ENCODE results near the gene ASH1L.
"Not testable (repeated sequence)": the region's sequence is repeated elsewhere in the genome, so short reads cannot be mapped to it uniquely, and the experiment has no call there.

The ASH1L gene

DNA sequence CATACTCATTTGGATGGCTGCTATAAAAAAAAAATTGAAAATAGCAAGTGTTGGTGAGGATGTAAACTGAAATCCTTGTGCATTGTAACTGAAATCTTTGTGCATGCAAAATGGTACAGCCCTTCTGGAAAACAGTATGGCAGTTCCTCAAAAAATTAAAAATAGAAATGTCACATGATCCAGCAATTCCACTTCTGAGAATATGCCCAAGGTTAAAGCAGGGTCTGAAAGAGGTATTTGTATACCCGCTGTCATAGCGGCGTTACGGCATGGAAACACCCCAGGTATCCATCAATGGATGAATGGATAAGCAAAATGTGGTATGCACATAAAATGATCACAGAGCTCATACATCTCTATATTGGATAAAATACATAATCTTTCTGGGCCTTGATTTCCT, 125.2 kb downstream of the ASH1L start:
- no peak for DNase-seq

DNA sequence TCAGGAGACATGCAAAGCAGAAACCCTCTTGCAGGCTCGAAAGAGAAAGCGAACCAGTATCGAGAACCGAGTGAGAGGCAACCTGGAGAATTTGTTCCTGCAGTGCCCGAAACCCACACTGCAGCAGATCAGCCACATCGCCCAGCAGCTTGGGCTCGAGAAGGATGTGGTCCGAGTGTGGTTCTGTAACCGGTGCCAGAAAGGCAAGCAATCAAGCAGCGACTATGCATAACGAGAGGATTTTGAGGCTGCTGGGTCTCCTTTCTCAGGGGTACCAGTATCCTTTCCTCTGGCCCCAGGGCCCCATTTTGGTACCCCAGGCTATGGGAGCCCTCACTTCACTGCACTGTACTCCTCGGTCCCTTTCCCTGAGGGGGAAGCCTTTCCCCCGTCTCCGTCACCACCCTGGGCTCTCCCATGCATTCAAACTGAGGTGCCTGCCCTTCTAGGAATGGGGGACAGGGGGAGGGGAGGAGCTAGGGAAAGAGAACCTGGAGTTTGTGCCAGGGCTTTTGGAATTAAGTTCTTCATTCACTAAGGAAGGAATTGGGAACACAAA, 128.7 kb downstream of the ASH1L start:
- DNase-seq, result not testable (repeated sequence)

DNA sequence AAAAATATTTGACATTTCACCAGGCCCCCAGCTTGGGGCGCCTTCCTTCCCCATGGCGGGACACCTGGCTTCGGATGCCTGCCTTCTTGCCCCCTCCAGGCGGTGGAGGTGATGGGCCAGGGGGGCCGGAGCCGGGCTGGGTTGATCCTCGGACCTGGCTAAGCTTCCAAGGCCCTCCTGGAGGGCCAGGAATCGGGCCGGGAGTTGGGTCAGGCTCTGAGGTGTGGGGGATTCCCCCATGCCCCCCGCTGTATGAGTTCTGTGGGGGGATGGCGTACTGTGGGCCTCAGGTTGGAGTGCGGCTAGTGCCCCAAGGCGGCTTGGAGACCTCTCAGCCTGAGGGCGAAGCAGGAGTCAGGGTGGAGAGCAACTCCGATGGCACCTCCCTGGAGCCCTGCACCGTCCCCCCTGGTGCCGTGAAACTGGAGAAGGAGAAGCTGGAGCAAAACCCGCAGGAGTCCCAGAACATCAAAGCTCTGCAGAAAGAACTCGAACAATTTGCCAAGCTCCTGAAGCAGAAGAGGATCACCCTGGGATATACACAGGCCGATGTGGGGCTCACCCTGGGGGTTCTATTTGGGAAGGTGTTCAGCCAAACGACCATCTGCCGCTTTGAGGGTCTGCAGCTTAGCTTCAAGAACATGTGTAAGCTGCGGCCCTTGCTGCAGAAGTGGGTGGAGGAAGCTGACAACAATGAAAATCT, 129.3 kb downstream of the ASH1L start:
- not testable (repeated sequence) for DNase-seq

DNA sequence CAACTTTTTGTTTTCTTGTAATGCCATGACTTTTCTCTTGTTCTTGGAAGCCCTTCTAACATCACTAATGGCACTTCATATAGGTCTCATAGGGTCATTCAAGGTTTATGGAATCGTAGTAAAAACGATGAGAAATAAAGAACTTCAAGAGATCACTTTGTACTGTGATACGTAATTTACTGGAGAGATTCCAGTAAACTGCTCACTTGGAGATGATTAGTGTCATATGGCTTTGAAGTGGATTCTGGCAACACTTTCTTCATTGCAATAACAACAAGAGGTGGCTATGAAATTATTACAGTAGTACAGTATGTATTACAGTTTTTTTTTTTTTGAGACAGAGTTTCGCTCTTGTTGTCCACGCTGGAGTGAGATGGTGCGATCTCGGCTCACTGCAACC, 138.5 kb downstream of the ASH1L start:
- DNase-seq, result no peak

DNA sequence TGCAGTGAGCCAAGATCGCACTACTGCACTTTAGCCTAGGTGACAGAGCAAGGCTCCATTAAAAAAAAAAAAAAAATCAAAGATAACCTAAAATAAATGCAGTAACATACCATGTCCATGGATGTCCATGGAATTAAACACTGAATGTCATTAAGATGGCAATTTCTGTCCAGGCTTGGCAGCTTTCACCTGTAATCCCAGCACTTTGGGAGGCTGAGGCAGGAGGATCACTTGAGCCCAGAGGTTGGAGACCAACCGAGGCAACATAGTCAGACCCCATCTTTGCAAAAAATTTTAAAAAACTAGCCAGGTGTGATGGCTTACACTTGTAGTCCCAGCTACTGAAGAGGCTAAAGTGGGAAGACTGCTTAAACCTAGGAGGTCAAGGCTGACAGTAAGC, 141.8 kb downstream of the ASH1L start:
- no peak for DNase-seq

DNA sequence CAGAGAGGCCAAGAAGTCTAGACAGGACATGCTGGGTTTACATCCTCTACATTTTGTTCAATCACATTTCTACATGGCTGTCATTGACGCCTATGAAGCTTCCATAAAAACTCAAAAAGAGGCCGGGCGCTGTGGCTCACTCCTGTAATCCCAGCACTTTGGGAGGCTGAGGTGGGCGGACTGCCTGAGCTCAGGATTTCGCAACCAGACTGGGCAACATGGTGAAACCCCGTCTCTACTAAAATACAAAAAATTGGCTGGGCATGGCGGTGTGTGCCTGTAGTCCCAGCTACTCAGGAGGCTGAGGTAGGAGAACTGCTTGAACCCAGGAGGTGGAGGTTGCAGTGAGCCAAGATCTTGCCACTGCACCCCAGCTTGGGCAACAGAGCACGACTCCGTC, 150.8 kb downstream of the ASH1L start:
- not testable (repeated sequence) for DNase-seq

DNA sequence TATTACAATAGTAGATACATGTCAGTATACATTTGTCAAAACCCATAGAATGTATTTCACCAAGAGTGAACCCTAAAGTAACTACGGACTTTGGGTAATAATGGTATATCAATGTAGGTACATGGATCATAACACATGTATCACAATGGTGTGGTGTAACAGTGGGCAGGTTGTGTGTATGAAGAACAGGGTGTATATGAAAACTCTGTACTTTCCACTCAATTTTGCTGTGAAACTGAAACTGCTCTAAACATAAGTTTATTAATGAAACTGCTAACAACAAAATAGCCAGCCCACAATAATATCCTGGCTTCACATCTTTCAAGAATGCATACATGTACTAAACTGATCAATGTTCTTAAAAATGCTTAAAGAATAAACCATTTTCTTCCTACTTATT, 151.7 kb downstream of the ASH1L start:
- DNase-seq, result no peak

DNA sequence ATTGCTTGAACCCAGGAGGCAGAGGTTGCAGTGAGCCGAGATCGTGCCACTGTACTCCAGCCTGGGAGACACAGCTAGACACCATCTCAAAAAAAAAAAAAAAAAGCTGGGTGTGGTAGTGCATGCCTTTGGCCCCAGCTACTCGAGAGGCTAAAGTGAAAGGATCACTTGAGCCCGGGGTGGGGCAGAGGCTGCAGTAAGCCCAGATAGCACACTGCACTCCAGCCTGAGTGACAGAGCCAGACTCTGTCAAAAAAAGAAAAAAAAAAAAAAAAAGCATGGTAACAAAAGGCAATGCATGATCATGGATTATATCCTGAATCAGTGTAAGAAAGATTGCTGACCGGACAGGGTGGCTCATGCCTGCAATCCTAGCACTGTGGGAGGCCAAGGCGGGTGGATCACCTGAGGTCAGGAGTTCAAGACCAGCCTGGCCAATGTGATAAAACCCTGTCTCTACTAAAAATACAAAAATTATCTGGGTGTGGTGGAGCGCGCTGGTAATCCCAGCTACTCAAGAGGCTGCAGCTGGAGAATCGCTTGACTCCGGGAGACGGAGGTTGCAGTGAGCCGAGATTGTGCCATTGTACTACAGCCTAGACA, 165.6 kb downstream of the ASH1L start:
- peak; percentile 77 for DNase-seq

DNA sequence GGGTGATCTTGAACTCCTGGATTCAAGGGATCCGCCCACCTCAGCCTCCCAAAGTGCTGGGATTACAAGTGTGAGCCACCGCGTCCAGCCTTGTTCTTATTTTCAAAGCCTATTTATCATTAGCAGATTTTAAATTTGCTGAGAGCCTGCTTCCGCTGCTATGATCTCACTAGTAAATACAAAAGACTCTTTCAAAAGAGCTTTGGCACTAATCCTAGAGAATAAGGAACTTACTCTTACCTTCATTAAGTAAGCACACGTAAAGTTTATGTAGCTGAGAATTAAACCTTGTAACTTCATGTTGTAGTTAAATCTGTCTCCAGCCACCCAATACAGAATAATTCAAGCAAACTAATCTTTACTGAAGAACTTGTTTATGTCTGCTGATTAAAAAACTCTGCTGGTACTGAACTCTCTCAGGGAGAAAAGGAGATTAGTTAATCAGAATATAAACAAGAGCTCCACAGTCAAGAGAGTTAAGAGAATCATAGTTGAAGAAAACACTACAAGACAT, 169.6 kb downstream of the ASH1L start:
- no peak for DNase-seq

DNA sequence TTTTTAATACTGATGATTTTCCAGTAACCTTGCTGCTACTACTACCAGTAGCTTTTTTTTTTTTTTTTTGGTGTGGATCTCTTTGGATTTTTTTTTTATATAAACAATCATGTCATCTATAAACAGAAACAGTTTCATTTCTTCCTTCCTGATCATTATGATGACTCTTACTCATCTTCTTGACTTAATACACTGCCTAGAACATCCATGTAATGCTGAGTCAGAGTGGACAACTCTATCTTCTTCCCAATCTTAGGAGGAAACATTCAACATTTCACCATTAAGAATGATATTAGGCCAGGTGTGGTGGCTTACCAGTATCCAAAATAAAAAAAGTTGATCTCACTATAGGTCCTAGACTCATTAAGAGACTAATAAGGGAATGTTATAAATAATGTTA, 172.8 kb downstream of the ASH1L start:
- DNase-seq, result no peak

DNA sequence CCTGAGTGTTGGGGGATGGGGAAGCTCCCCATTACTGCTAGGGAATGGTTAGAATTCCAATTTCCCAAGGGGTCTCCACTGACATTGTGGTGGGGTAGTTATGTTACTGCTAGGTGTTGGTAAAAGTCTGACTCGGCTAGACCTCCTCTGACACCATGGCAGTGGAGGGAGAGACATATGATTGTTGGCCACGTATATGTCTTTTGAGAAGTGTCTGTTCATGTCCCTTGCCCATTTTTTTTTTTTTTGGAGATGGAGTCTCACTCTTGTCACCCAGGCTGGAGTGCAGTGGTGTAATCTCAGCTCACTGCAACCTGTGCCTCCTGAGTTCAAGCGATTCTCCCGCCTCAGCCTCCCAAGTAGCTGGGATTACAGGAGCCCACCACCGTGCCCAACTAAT, 176.8 kb downstream of the ASH1L start:
- DNase-seq, result not testable (repeated sequence)

DNA sequence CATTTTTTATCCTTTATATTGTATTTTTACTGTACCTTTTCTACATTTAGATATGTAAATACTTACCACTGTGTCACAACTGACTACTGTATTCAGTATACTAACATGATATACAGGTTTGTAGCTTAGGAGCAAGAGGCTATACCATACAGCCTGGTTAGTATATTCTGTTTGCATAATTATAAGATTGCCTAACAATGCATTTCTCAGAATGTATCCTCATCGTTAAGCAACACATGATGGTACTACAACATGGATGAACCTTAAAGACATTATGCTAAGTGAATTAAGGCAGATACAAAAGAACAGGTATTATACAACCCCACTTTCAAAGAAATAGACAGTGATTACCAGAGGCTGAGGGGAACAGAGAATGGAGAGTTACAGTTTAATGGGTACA, 179.2 kb downstream of the ASH1L start:
- peak; percentile 25 for DNase-seq

DNA sequence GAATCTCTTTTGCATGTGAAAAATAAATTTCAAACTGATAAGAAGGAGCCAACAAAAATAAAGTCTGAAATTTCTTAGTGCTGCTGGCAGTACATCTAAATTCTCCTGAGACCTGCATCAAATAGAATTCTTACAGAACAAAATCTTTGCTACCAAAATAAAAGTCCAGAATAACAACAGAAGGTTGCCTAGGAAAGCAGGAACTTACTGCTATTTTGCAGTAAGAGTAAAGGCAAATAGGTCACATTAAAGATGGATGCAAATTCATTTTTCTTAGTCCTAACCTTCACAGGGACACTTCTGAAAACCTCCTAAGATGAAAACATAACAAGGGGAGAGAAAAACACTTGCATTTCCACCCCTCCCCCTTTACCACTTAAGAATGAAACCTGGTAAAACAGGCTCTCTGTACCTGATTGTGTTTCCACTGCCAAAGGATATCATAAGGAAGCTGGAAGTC, 182.9 kb downstream of the ASH1L start:
- DNase-seq, result peak; percentile 9

DNA sequence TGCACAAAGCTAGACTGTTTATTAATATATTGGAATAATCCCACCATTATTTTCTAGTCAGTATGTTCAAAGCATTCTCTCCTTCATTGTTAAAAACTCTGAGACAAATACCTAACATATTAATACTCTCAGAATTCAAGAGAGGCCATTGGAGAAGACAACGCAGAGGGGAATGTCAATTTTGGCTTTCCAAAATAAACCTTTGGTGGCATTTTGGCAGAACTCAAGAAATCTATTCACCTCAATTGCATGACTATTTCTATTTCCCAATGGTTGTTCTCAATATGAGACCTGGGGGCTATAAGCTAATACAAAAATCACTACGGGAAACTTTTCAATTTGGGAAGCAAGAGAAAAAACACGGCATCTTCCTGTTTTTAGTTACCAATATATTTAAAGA, 183.4 kb downstream of the ASH1L start:
- DNase-seq, result no peak

DNA sequence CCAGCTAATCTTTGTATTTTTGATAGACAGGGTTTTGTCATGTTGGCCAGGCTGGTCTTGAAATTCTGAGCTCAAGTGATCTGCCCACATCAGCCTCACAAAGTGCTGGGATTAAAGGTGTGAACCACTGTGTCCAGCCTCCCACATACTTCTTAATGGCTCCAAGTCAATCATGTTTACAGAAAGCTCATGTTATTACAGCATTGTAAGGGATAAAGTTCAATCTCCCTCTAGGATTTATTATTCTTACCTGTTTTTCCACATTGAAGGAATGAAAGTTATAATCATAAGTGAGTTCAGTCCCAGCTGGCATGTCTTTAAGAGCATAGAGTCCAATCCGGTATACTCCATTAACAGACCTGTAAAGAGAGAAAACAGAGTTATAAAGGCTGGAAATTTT, 202.6 kb downstream of the ASH1L start:
- no peak for DNase-seq

DNA sequence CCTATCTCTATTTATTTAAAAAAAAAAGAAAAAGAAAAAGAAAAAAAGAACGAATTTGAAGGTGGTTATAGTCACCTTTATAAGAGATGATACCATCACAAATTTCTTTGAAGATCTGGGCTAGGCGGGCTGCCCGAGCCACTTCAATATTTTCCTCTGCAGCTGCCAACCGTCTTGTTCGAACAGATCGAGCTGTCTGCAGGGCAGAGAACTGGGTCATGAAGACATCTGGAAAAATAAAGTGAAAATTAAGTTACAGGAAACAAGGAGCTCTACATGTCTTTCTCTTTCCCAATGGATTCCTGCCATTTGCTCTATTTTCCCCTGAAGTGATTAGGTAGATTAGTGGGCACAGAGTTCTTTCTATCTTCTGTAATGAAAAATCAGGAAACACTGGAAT, 210.0 kb downstream of the ASH1L start:
- DNase-seq, result no peak

DNA sequence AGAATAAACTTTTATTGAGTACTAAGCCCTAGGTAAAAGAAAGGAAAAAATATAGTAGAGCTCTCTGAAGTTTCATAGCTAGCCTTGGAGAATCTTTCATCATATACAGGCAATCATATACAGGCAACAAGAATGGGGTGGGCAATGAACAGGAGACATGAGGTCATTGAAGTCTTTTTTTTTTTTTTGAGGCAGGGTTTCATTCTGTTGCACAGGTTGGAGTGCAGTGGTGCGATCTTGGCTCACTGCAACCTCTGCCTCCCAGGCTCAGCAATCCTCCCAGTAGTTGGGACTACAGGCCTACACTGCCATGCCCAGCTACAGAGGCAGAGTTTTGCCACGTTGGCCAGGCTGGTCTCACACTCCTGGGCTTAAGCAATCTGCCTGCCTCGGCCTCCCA, 219.8 kb downstream of the ASH1L start:
- DNase-seq, result no peak

DNA sequence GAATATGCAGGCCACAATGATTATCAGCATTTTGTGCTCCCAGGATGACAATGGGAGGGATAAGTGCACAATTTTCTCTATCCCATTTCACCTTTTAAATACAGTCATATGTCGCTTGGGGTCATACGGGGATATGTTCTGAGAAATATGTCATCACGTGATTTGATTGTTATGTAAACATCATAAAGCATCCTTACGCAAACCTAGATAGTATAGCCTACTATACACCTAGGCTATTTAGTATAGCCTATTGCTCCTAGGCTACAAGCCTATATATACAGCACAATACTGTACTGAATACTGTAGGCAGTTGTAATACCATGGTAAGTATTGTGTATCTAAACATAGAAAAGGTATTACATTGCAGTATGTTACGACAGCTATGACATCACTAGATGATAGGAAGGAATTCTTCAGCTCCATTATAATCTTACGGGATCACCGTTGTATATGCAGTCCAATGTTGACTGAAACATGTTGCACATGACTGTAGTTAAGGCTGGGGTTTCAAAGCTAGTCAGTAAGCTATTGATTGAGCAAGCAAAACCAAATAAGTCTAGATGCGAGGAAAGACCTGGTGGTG, 223.0 kb downstream of the ASH1L start:
- DNase-seq, result no peak

DNA sequence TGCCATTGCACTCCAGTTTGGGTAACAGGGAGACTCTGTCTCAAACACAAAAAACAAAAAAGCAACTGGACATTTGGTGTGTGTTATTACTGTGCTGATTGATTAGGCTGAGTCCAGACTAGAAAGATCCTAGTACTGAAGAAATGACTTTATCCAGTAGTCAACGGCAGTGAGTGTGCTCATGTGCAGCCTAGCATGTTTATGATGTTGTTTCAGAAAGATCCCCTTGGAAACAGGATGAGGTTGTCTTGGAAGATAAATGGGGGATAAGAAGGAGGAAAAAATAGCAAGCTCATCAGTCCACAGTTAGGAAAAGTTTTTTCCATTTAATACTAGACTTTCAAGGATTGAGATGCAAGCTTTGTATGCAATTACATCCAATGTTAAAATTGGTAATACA, 227.6 kb downstream of the ASH1L start:
- DNase-seq, result no peak

DNA sequence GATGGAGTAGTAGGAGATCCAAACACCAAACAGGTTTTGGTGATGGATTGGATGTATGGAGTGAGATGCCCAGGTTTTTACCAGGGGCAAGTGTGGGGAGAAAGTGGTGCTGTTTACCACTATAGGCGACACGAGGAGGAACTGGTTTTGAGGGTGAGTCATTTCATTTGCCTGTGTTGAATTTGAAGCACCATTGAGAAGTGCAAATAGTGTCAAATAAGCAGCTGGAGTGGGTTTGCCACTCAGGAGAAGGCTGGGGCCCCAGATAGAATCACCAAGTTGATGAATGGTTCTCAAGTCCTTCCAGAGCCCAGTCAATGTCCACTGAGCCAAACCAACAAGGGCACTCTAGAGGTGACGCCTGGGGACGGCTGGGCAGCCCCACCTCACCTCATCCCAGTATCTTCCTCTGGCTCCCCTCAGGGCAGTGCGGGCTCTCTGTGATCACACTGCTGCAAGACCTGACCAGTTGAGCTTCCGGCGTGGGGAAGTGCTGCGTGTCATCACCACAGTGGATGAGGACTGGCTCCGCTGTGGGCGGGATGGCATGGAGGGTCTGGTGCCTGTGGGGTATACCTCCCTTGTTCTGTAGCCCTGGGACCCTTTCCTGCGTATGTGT, 232.5 kb downstream of the ASH1L start:
- no peak for DNase-seq

DNA sequence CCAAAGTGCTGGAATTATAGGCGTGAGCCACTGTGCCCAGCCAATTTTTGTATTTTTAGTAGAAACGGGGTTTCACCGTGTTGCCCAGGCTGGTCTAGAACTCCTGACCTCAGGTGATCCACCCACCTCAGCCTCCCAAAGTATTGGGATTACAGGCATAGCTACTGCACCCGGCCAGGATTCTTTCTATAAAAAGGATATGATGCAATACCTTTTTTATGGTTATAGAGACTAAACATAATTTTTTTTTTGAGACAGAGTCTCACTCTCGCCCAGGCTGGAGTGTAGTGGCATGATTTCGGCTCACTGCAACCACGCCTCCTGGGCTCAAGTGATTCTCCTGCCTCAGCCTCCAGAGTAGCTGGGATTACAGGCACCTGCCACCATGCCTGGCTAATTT, 233.7 kb downstream of the ASH1L start:
- not testable (repeated sequence) for DNase-seq

DNA sequence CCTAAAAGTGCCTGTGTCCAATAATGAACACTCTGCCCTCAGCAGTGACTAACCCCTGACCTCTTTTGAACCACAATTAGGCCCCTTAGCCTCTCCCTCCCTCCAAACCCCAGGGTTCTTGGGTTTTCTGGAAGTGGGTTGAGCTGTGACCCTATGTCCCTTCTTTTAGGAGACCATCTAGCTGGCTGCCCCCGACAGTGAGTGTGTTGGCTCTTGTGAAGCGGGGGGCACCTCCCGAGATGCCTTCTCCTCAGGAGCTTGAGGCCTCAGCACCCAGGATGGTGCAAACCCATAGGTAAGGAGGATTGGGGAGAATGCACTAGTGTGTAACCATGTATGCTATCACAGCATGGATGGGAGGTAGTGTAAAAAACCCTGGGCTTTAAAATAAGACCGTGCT, 234.6 kb downstream of the ASH1L start:
- DNase-seq, result no peak

DNA sequence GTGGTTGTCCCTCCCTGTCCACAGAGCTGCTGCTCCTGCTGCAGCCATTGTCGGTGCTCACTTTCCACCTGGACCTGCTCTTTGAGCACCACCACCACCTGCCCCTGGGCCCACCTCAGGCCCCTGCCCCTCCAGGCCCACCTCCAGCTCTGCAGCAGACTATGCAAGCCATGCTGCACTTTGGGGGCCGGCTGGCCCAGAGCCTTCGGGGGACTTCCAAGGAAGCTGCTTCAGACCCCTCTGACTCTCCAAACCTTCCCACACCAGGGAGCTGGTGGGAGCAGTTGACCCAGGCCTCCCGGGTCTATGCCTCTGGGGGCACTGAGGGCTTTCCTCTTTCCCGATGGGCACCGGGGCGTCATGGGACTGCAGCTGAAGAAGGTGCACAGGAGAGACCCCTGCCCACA, 236.0 kb downstream of the ASH1L start:
- DNase-seq, result no peak
